Left lung (tissue), 10 donors: ENCODE data around the gene PDIA2. TPM values are rescaled to one million over a fixed set of nuclear protein-coding genes. Genes with fewer than 3 reads are reported as not detected.

Experiments used
- ATAC-seq: fragments of 200-7000 bp; cut with Tn5 transposase; one replicate; pipeline ENCODE4 v1.9.1; 2020; ENCODE audit warnings: moderate library complexity
- DNase-seq, 4 donors: peaks; one replicate each; pipeline ENCODE4 v3.0.0-alpha.2; 2013 to 2020
- H3K27ac ChIP-seq, 2 donors: fragments of 200-600 bp; sonication (generic) in 1 of 2; one replicate each; pipeline versions ENCODE4 v1.5.0 to v1.8.0; 2020 to 2021
- H3K27me3 ChIP-seq, 2 donors: fragments of 200-600 bp; sonication (generic) in 1 of 2; one replicate each; pipeline versions ENCODE4 v1.5.0 to v1.8.0; 2020 to 2021
- H3K36me3 ChIP-seq, 2 donors: fragments of 200-600 bp; sonication (generic) in 1 of 2; one replicate each; pipeline versions ENCODE4 v1.5.0 to v1.8.0; 2020 to 2021
- H3K4me1 ChIP-seq, 2 donors: fragments of 200-600 bp; one replicate each; pipeline ENCODE4 v1.8.0; 2021
- H3K4me3 ChIP-seq, 2 donors: fragments of 200-600 bp; sonication (generic) in 1 of 2; one replicate each; pipeline versions ENCODE4 v1.5.0 to v1.8.0; 2020 to 2021; ENCODE audit warnings: mild to moderate bottlenecking in 1 of 2
- H3K9me3 ChIP-seq, 2 donors: fragments of 200-600 bp; sonication (generic) in 1 of 2; one replicate each; pipeline versions ENCODE4 v1.5.0 to v1.8.0; 2020 to 2021
- CTCF ChIP-seq, 2 donors: fragments of 200-600 bp; sonication (generic) in 1 of 2; IDR thresholded peaks; one replicate each; pipeline versions ENCODE4 v1.5.0 to v1.8.0; 2021; ENCODE audit warnings: antibody characterized with exemption in 2 of 2
- intact Hi-C, 2 donors: fragments of 100-400 bp; cut with DNase I; formaldehyde crosslinking; loops; one replicate each; pipeline versions ENCODE4 v1.11.2 to v1.14.2; 2022
- polyA plus RNA-seq, 6 donors: library from polyadenylated mRNA; unstranded; fragments of 120-200 nt; gene quantifications; one replicate each; pipeline ENCODE4 v1.2.1, GENCODE V29; 2013; ENCODE audit not compliant: insufficient read length in 6 of 6
- total RNA-seq, 2 donors: library from RNA; stranded (reverse); fragmentation: NEBNext Ultra II Directional; extraction: Animal tissue kit (Norgen Biotek cat#: 25700); gene quantifications; one replicate each; pipeline ENCODE4 v1.2.1, GENCODE V29; 2021
- donor health status: DM: no; HTN: yes; CAD: no.
- donor health status: DM: no; HTN: no; CAD: no.

PDIA2 gene
- total and polyA plus RNA-seq, 8 donors = 0.29 to 1.2 (median 0.57) TPM

- Histone ChIP-seq H3K27ac (no peak overlapping the region), H3K36me3 (peaks cover 0 to 92% of the 10 kb centered on the region in 2 donors), H3K27me3 (no peaks in the 10 kb centered on the region), H3K4me3 (no peak overlapping the region), H3K9me3 (no peaks in the 10 kb centered on the region), H3K4me1 (no peaks in the 10 kb centered on the region)
- no peak for TF ChIP-seq CTCF (IDR thresholded peaks at IDR 0.05)
- intact Hi-C loops = no loop called here
- DNase-seq (no peak), ATAC-seq (no peak)
Observed at GRCh38 chr16:307691-308312, 24.8 kb downstream of the PDIA2 start.

GRCh38 chr16:309476-309875, 26.5 kb downstream of the PDIA2 start:
- Histone ChIP-seq H3K27ac (no peak overlapping the region), H3K4me3 (no peak overlapping the region), H3K4me1 (no peaks in the 10 kb centered on the region), H3K36me3 (peaks cover 0 to 92% of the 10 kb centered on the region in 2 donors), H3K27me3 (no peaks in the 10 kb centered on the region), H3K9me3 (no peaks in the 10 kb centered on the region)
- intact Hi-C loops = no loop called here
- no peak for DNase-seq
- ATAC-seq = no peak
- TF ChIP-seq CTCF (IDR thresholded peaks at IDR 0.05) = no peak

- ATAC-seq = no peak
- peaks cover 0 to 76% of the 10 kb centered on the region in 2 donors for H3K36me3 ChIP-seq
- H3K27me3 ChIP-seq = no peaks in the 10 kb centered on the region
- intact Hi-C loops = no loop called here
- H3K9me3 ChIP-seq = no peaks in the 10 kb centered on the region
- no peak for DNase-seq
- no peak for TF ChIP-seq CTCF (IDR thresholded peaks at IDR 0.05)
- H3K27ac ChIP-seq = no peak overlapping the region
- no peak overlapping the region for H3K4me3 ChIP-seq
- H3K4me1 ChIP-seq = peaks cover 0 to 3% of the 10 kb centered on the region in 2 donors
Observed at GRCh38 chr16:311725-312124, 28.8 kb downstream of the PDIA2 start.

- ATAC-seq (no peak), DNase-seq (no peak)
- Histone ChIP-seq H3K9me3 (no peaks in the 10 kb centered on the region), H3K27ac (no peak overlapping the region), H3K27me3 (no peaks in the 10 kb centered on the region), H3K36me3 (peaks cover 0 to 74% of the 10 kb centered on the region in 2 donors), H3K4me1 (peaks cover 0 to 3% of the 10 kb centered on the region in 2 donors), H3K4me3 (no peak overlapping the region)
- intact Hi-C loops = no loop called here
- TF ChIP-seq CTCF (IDR thresholded peaks at IDR 0.05) = no peak
Observed at GRCh38 chr16:314351-314750, 31.4 kb downstream of the PDIA2 start.

GRCh38 chr16:314795-315299, 31.9 kb downstream of the PDIA2 start:
- DNase-seq (no peak), ATAC-seq (no peak)
- H3K36me3 ChIP-seq = peaks cover 0 to 72% of the 10 kb centered on the region in 2 donors
- no peak overlapping the region for H3K4me3 ChIP-seq
- TF ChIP-seq CTCF (IDR thresholded peaks at IDR 0.05) = no peak
- H3K27ac ChIP-seq = no peak overlapping the region
- intact Hi-C loops = no loop called here
- H3K9me3 ChIP-seq = no peaks in the 10 kb centered on the region
- H3K4me1 ChIP-seq = peaks cover 0 to 3% of the 10 kb centered on the region in 2 donors
- H3K27me3 ChIP-seq = no peaks in the 10 kb centered on the region
